HG03575 (cell line): ENCODE results near the gene NSF.
"Not testable (repeated sequence)": the region's sequence is repeated elsewhere in the genome, so short reads cannot be mapped to it uniquely, and the experiment has no call there.

Experiments used
- ATAC-seq: cut with Tn5 transposase; IDR thresholded peaks from one replicate; pipeline ENCODE4 v1.9.1; 2021; ENCODE audit not compliant: unreplicated experiment, insufficient number of reproducible peaks, low FRiP score; ENCODE audit errors: extremely low read depth

NSF gene

DNA sequence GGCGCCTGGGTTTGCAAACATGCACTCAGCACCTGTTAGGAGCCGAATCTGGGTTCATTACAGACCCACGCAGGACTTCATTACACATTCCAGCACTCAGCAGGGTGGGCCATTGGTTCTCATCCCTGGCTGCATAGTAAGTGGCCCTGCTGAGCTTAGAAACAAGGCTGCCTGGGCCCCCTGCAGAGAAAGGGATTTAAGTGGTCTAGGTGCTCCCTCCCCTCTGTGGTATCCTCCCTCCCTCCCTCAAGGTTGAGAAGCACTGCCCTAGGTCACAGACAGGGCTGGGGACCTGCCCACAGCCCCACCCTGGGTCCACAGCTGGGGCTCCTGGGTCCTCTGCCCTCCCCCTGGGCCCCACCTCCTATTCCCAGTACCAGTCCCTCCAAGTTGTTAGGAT, 199.7 kb downstream of the NSF start:
- ATAC-seq, result no peak

DNA sequence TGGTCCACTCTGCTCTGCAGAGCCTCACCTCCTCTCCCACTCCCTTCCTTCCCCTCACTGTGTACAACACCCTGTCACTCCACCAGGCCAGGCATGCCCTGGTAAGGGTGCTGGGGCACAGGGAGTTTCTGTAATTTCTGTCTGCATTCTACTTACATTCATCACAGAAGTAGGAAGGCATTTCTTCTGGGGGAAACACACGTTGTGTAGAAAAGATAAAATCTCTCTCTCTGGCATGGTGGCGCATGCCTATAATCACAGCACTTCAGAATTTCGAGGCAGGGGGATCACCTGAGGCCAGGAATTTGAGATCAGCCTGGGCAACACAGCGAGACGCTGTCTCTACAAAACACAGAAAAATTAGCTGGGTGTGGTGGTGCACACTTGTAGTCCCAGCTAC, 201.1 kb downstream of the NSF start:
- no peak for ATAC-seq

DNA sequence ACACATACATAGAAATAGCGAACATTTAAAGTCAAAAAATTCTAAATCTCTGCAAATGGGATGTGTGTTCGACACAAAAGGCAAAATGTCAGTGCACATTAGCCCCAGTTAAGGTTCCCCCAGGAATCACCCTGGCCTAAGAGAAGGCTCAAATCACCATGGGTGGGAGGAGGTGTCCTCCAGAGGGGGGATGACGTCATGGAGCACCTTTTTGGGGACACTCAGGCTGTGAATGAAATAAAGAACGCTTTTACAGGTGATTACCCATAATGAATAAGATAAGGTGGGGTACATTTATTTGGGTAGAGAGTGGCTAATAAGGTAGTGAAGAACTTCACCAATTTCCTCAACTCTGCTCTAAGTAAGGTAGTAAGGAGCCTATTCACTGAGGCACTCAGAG, 201.6 kb downstream of the NSF start:
- ATAC-seq, result no peak

DNA sequence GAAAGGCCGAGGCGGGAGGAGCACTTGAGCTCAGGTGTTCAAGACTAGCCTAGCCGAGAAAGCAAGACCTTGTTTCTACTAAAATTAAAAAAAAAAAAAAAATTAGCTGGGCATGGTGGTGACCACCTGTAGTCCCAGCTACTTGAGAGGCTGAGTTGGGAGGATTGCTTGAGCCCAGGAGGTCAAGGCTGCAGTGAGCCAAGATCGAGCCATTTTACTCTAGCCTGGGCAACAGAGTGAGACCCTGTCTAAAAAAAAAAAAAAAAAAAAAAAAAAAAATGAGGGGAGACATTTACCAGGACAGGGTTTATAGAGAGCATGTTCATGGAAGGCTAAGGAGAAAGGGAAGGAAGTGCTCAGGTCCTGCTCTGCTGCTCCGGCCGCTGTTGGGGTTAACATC, 202.6 kb downstream of the NSF start:
- not testable (repeated sequence) for ATAC-seq

DNA sequence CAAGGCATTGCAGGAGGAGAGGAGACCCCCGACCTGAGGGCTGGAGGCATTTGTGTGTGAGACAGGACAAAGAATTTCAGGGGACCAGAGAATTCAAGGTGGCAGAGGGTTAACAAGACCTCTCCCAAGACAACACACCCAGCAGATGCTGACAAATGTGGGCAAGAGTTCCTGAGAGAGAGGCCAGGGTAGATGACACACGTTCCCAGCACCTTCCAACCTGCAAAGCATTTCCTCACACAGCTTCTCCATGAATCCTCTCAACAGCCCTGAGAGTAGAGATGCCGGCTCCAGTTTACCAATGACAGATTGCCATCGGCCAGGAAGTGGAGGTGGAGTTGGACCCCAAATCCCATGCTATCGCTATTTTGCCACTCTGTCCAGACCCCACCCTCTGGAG, 203.1 kb downstream of the NSF start:
- ATAC-seq, result no peak

DNA sequence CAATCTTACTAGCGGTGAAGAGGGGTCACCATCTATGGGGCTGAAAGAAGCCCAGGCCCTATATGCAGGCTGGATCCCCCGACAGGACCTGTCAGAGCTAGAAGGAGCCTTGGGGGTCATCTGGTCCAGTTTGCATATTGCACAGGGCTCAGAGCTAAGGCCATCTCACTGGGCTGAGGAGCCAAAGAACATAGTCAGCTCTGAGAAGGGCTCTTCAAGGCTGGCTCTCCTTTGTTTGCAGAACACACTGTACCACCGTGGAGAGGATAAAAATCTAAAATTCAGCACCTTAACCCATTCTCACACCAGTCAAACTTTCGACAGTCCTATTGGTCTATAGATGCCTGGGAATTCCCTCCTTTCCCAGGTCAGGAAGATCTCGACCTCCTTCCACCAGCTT, 203.8 kb downstream of the NSF start:
- ATAC-seq, result no peak

DNA sequence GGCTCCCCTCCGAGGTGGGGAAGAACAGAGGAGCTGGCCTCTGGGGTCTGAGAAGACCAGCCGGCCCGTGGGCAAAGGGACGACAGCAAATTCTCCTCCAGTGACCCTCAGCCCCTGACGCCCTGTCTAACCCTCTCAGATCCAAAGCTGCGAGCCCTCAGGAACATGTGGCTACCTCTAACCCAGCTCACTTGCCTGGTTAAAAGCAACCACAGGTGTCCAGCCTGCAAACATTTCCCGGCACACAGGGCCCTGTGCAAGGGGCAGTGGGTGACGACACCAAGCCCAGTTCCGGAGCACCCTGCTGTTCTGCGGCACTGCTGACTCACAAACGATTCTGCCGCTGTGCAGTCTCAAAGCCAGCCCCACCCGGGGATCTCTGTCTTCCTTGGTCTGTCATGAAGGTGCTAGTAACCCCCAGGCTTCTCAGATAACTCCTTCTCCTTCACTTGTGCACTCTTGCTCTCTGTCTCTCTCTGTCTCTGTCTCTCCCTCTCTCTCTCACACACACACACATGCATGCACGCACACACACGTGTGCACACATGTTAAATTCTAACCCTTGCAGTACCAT, 205.0 kb downstream of the NSF start:
- ATAC-seq, result no peak

DNA sequence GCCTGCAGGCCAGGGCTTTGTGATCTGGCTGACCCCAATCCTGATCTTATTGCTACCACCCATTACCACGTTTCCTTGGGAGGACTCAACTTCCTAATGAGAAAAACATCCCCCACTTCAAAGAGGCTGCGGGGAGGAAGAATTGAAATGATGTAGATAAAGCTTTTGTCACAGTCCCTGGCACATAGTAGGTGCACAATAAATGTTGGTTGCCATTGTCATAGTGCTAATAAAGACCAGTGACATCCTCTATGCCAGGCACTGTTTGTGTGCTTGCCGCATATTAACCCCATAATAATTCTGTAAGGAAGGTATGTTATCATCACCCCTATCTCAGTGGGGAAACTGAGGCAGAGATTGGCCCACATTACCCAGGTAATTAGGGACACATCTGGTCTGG, 205.6 kb downstream of the NSF start:
- ATAC-seq, result no peak

DNA sequence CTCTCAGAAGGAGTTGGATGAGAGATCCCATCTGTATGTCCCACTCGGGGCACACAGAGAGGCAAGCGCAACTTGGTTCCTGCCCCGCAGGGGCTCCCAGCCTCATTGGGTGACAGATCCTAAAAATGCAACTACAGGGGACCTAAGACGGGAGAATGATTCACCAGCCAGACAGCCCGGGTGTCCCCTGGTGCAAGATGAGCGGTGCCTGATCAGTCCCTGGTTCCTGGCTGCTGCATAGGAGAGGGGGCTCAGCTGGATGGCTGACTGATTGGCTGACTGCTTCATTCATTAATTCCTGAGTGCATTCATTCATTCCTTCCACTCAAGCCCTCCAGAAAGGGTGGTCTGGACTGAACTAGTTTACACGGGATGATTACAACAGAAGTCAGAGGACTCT, 206.1 kb downstream of the NSF start:
- no peak for ATAC-seq

DNA sequence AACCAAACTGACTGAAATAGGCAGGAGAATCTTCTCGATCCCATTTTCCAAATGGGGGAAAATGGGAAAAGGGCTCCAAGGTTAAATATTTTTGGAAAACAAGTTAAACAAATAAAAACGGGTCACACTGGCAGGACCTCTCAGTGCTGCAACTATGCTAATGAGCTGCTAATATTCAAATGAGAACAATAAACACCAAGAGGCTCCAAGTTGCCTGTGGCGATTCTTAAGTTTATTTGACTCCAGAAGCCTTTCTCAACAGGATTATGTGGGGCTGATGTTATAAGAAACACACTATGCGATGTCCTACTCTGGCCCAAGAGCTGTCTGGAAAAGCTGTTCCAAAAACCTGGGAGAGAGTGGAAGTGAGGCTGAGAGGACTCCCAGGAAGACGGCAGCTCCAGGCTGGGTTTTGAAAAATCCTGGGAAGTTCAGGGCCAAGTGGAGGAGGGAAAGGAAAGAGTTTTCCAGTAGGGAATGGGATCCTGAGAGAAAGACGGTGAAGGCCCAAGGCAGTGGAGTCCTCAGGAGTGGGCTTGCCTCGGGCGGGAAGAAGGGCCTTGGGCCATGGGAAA, 206.6 kb downstream of the NSF start:
- no peak for ATAC-seq

DNA sequence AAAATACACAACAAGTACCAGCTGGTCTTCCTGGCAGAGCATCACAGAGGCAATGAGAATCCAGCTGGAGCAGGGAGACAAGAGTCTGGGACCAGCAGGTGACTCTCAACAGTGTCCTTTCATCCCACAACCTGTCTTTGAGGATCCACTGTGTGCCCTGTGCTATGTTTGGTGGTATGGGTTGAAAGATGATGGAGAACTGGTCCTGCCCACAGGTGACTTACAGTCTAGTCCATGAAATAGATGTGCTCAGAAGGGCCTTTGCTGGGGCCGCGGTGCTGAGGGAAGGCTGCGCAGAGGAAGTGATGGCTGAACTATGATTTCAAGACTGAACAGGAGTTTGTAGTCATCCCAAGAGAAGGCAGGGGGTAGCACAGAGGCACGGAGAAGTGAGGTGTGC, 210.1 kb downstream of the NSF start:
- no peak for ATAC-seq

DNA sequence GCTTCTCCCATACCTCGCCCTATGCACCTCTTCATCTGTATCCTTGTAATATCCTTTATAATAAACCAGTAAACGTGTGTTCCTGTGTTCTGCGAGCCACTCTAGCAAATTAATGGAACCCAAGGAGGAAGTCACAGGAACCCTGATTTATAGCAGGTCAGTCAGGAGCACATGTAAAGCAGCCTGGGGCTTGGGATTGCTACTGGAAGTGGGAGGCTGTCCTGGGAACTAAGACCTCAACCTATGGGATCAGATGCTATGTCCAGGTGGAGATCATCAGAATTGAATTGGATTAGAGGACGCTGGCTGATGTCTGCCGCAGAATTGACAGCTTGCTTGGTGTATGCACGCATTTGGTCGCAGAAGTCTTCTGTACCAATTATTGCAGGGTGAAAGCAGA, 212.3 kb downstream of the NSF start:
- ATAC-seq, result no peak

DNA sequence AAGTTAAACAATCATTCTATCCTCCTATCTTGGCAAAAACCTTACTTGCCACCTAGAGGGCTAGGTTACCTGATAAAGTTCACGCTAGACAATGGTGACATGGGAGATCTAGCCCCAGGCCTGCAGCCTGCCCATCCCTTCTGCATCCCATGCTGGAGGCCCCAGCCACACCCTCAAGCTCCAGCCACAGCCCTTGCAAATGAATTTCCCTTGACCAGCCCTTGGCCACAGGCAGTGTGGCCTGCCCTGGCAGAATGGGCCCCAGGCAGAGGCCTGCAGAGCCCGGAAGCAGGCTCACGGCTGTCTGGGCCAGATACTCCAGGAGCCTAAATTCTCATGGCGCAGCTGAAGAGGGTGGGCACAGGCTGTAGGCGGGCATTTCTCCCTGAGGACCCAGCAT, 213.1 kb downstream of the NSF start:
- no peak for ATAC-seq

DNA sequence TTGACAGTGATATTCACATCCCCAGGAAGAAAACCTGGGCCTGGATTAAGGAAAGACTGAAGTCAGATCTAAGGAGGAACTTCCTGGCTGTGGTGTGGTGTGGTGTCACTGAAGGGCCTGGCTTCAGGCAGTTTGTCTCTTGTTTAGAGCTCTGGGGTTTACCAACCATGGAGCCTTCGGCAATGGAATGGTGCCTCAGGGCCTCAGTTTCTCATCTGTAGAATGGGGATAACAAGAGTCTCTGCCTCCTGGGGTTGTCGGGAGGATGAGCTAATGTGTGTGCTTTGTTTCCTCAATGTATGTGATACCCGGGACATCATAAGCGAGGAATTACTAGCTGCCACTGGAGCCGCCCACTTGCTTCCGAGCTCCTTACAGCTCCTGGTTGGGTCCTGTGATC, 215.3 kb downstream of the NSF start:
- ATAC-seq, result no peak
